H1 (cell line): ENCODE data around the gene TBX6. TPM values are rescaled to one million over a fixed set of nuclear protein-coding genes. Genes with fewer than 3 reads are reported as not detected.

Experiments used
- CTCF ChIA-PET: fragments of 300-600 bp; sonication (Branson Sonifier 250); formaldehyde crosslinking; loops from one replicate; lab custom pipeline; 2021; ENCODE audit not compliant: partially characterized antibody; lab: Charles Lee
- POLR2A ChIA-PET: fragments of 300-600 bp; sonication (Branson Sonifier 250); formaldehyde crosslinking; loops from one replicate; lab custom pipeline; 2021; ENCODE audit warnings: inconsistent platforms; ENCODE audit not compliant: partially characterized antibody; lab: Charles Lee
- DNase-seq, 2 experiments: peaks; one replicate each; pipeline versions ENCODE4 v3.0.0 to v3.0.0-alpha.2; 2010 to 2022; ENCODE audit warnings: low spot score in 2 of 2, low read depth in 1 of 2, mixed read lengths in 1 of 2
- FAIRE-seq: peaks from 2 replicates; lab custom pipeline; 2011; peaks lifted over from hg19 to GRCh38; lab: Jason Lieb, UNC
- H2AFZ ChIP-seq: 2 replicates; pipeline ENCODE4 v1.8.1; 2012; ENCODE audit warnings: low read length, inconsistent platforms
- H2AK5ac ChIP-seq: 2 replicates; pipeline ENCODE4 v1.6.1; 2013; ENCODE audit warnings: low read depth, low read length
- H2BK120ac ChIP-seq: replicated peaks from 2 replicates; pipeline ENCODE3; 2013; ENCODE audit warnings: low read depth, low read length, inconsistent platforms
- H2BK12ac ChIP-seq: 2 replicates; pipeline ENCODE4 v1.6.1; 2013; ENCODE audit warnings: low read depth, low read length
- H2BK15ac ChIP-seq: 2 replicates; pipeline ENCODE4 v1.6.1; 2013; ENCODE audit warnings: low read length
- H2BK20ac ChIP-seq: 2 replicates; pipeline ENCODE4 v1.6.1; 2013; ENCODE audit warnings: low read length
- H2BK5ac ChIP-seq: 2 replicates; pipeline ENCODE4 v1.6.1; 2013; ENCODE audit warnings: low read depth, low read length
- H3K14ac ChIP-seq: 2 replicates; pipeline ENCODE4 v1.6.1; 2013; ENCODE audit warnings: inconsistent platforms; ENCODE audit not compliant: insufficient read length
- H3K18ac ChIP-seq: 2 replicates; pipeline ENCODE4 v1.6.1; 2013; ENCODE audit warnings: low read length; ENCODE audit errors: extremely low read depth
- H3K23ac ChIP-seq: 2 replicates; pipeline ENCODE4 v1.6.1; 2013; ENCODE audit warnings: inconsistent platforms; ENCODE audit not compliant: insufficient read length
- H3K23me2 ChIP-seq: 2 replicates; pipeline ENCODE4 v1.6.1; 2013; ENCODE audit warnings: low read depth, low read length
- H3K27ac ChIP-seq: 2 replicates; pipeline ENCODE4 v1.6.1; 2011; ENCODE audit warnings: low read depth, low read length, inconsistent platforms
- H3K27me3 ChIP-seq, 4 experiments: replicated peaks in 1 of 4; 1 replicate in 1 of 4; 2 replicates in 3 of 4; pipeline versions ENCODE4 v1.6.1 to v1.8.1; 2011 to 2013; ENCODE audit warnings: low read length in 3 of 4, mild to moderate bottlenecking in 3 of 4, inconsistent platforms in 2 of 4, mixed read lengths in 2 of 4, moderate library complexity in 1 of 4; ENCODE audit not compliant: control insufficient read depth in 3 of 4, insufficient read depth in 3 of 4; ENCODE audit errors: extremely low read depth in 1 of 4
- H3K36me3 ChIP-seq, 4 experiments: 2 replicates each; pipeline versions ENCODE4 v1.6.1 to v1.8.1; 2011 to 2013; ENCODE audit warnings: mild to moderate bottlenecking in 4 of 4, low read length in 3 of 4, moderate library complexity in 2 of 4, control low read depth in 1 of 4, inconsistent platforms in 1 of 4; ENCODE audit not compliant: insufficient read depth in 4 of 4, control insufficient read depth in 2 of 4
- H3K4ac ChIP-seq: replicated peaks from 2 replicates; pipeline ENCODE3; 2013; ENCODE audit warnings: low read length, low read depth, mixed read lengths, inconsistent platforms; ENCODE audit not compliant: insufficient read length
- H3K4me1 ChIP-seq, 4 experiments: replicated peaks in 1 of 4; 1 replicate in 1 of 4; 2 replicates in 3 of 4; pipeline versions ENCODE4 v1.6.1 to v1.8.1; 2011 to 2013; ENCODE audit warnings: low read length in 3 of 4, inconsistent platforms in 2 of 4, mixed read lengths in 1 of 4; ENCODE audit not compliant: insufficient read depth in 4 of 4, control insufficient read depth in 3 of 4
- H3K4me2 ChIP-seq, 2 experiments: 2 replicates each; pipeline versions ENCODE4 v1.6.1 to v1.8.1; 2011 to 2013; ENCODE audit warnings: low read depth in 2 of 2, low read length in 2 of 2, control low read depth in 1 of 2, inconsistent platforms in 1 of 2, mild to moderate bottlenecking in 1 of 2; ENCODE audit not compliant: insufficient read depth in 1 of 2
- H3K4me3 ChIP-seq, 4 experiments: fragments of 200-600, 300-600 bp in 1 of 4; sonication (generic), shearing (Covaris generic), sonication (Bioruptor Twin) in 1 of 4; 2 replicates each; pipeline versions ENCODE4 v1.5.1 to v1.8.1; 2011 to 2016; ENCODE audit warnings: low read length in 4 of 4, low read depth in 3 of 4, control low read depth in 2 of 4, inconsistent platforms in 2 of 4, mild to moderate bottlenecking in 2 of 4, mixed read lengths in 1 of 4, moderate library complexity in 1 of 4; ENCODE audit not compliant: insufficient read depth in 2 of 4; ENCODE audit errors: extremely low read depth in 1 of 4
- H3K56ac ChIP-seq: replicated peaks from 2 replicates; pipeline ENCODE3; 2013; ENCODE audit warnings: low read depth, mild to moderate bottlenecking, mixed read lengths, low read length, inconsistent platforms; ENCODE audit not compliant: insufficient read length
- H3K79me1 ChIP-seq: 2 replicates; pipeline ENCODE4 v1.6.1; 2013; ENCODE audit warnings: low read depth, low read length, control low read depth
- H3K79me2 ChIP-seq, 2 experiments: 2 replicates each; pipeline versions ENCODE4 v1.6.1 to v1.8.1; 2012 to 2013; ENCODE audit warnings: low read length in 2 of 2, mild to moderate bottlenecking in 2 of 2, inconsistent platforms in 1 of 2; ENCODE audit not compliant: insufficient read depth in 2 of 2, control insufficient read depth in 1 of 2
- H3K9ac ChIP-seq, 4 experiments: replicated peaks in 1 of 4; 1 replicate in 1 of 4; 2 replicates in 3 of 4; pipeline versions ENCODE4 v1.6.1 to v1.8.1; 2011 to 2013; ENCODE audit warnings: low read depth in 3 of 4, low read length in 3 of 4, control low read depth in 2 of 4, mild to moderate bottlenecking in 2 of 4, moderate library complexity in 2 of 4, inconsistent platforms in 1 of 4; ENCODE audit errors: extremely low read depth in 1 of 4
- H3K9me3 ChIP-seq, 2 experiments: 2 replicates each; pipeline versions ENCODE4 v1.6.1 to v1.8.1; 2012 to 2013; ENCODE audit warnings: mild to moderate bottlenecking in 2 of 2, moderate library complexity in 2 of 2, control low read depth in 1 of 2, inconsistent platforms in 1 of 2, low read depth in 1 of 2, low read length in 1 of 2, mixed read lengths in 1 of 2; ENCODE audit not compliant: insufficient read depth in 2 of 2
- H4K20me1 ChIP-seq, 2 experiments: replicated peaks in 1 of 2; 2 replicates each; pipeline versions ENCODE3 to v1.8.1; 2011 to 2013; ENCODE audit warnings: inconsistent platforms in 2 of 2, low read length in 2 of 2, mild to moderate bottlenecking in 1 of 2; ENCODE audit not compliant: insufficient read depth in 2 of 2, control insufficient read depth in 1 of 2
- H4K5ac ChIP-seq: 2 replicates; pipeline ENCODE4 v1.6.1; 2013; ENCODE audit warnings: low read length, low read depth, mixed read lengths, inconsistent platforms; ENCODE audit not compliant: insufficient read length
- H4K8ac ChIP-seq: 2 replicates; pipeline ENCODE4 v1.8.0; 2013; ENCODE audit warnings: mild to moderate bottlenecking, moderate library complexity, low read length, inconsistent platforms; ENCODE audit not compliant: insufficient read depth; ENCODE audit errors: extremely low read depth
- H4K91ac ChIP-seq: replicated peaks from 2 replicates; pipeline ENCODE3; 2013; ENCODE audit warnings: low read length, mixed read lengths, inconsistent platforms; ENCODE audit not compliant: insufficient read length
- ASH2L ChIP-seq: fragments of 200-600, 300-600 bp; sonication (generic); IDR thresholded peaks from one replicate; pipeline ENCODE4 v1.7.1; 2017; ENCODE audit warnings: low read length
- EP300 ChIP-seq, 2 experiments: IDR thresholded peaks; 1 replicate in 1 of 2; 2 replicates in 1 of 2; pipeline ENCODE4 v1.6.1; 2011 to 2012; ENCODE audit warnings: low read depth in 2 of 2, low read length in 2 of 2, mild to moderate bottlenecking in 2 of 2, borderline replicate concordance in 1 of 2, inconsistent platforms in 1 of 2, moderate library complexity in 1 of 2
- MAX ChIP-seq: IDR thresholded peaks from 2 replicates; pipeline ENCODE4 v1.6.1; 2012; ENCODE audit warnings: inconsistent platforms
- SIN3A ChIP-seq, 2 experiments: IDR thresholded peaks in 1 of 2; conservative IDR thresholded peaks in 1 of 2; 2 replicates each; pipeline ENCODE4 v1.6.1; 2011 to 2012; ENCODE audit warnings: low read length in 2 of 2, improper control_type of control experiment in 1 of 2, low read depth in 1 of 2, mild to moderate bottlenecking in 1 of 2
- TAF1 ChIP-seq: IDR thresholded peaks from 2 replicates; pipeline ENCODE4 v1.6.1; 2011; ENCODE audit warnings: mild to moderate bottlenecking, low read depth, low read length
- TBP ChIP-seq: IDR thresholded peaks from 2 replicates; pipeline ENCODE4 v1.6.1; 2011; ENCODE audit warnings: low read depth, low read length, improper control_type of control experiment
- WGBS, 2 experiments: shearing (Covaris generic) in 1 of 2; methylation state at CpG; one replicate each; pipeline versions ENCODE4 v1.1.6 to v1.1.7; 2013 to 2015; ENCODE audit warnings: low lambda C conversion rate in 2 of 2, mixed read lengths in 2 of 2, inconsistent platforms in 1 of 2, low coverage in 1 of 2, missing lambda C conversion rate in 1 of 2; ENCODE audit not compliant: insufficient replicate concordance in 2 of 2, insufficient coverage in 1 of 2, insufficient read length in 1 of 2; ENCODE audit errors: extremely low coverage in 1 of 2, missing lambda C conversion rate in 1 of 2; 5-methylcytosine and 5-hydroxymethylcytosine counted together
- long read RNA-seq, 2 experiments: library from RNA in 1 of 2; library from capped mRNA in 1 of 2; stranded (forward); transcript quantifications; one replicate each; pipeline ENCODE4 v2.0.0, GENCODE V29; 2021; ENCODE audit warnings: inconsistent platforms in 1 of 2
- polyA minus RNA-seq, 3 experiments: library from RNA; depleted of rRNA, polyadenylated mRNA; stranded (reverse); fragments of >200 nt; gene quantifications; 1 replicate in 2 of 3; 2 replicates in 1 of 3; pipeline ENCODE4 v1.2.3, GENCODE V29; 2011
- polyA plus RNA-seq, 7 experiments: library from polyadenylated mRNA; depleted of rRNA in 3 of 7; stranded (reverse) in 5 of 7; unstranded in 2 of 7; fragments of >200 nt in 5 of 7; fragments of 200-250 nt in 2 of 7; gene quantifications; 1 replicate in 5 of 7; 2 replicates in 1 of 7; 4 replicates in 1 of 7; pipeline versions ENCODE4 v1.2.1 to v1.2.3, GENCODE V29; 2011 to 2013; ENCODE audit warnings: missing spikeins in 2 of 7, mixed read lengths in 2 of 7
- total RNA-seq: library from RNA; stranded (reverse); fragmentation: NEBNext Ultra II Directional; extraction: Animal tissue kit (Norgen Biotek cat#: 25700); gene quantifications from 2 replicates; pipeline ENCODE4 v1.2.1, GENCODE V29; 2021

The TBX6 gene
- total RNA-seq (2.3 and 2.8 TPM in 2 replicates), polyA plus RNA-seq (2011; rRNA removed) (2.2 and 3.6 TPM in 2 replicates), polyA minus RNA-seq (2011; rRNA and poly(A)+ RNA removed) (0.20 and 0.44 TPM in 2 replicates)
- polyA plus RNA-seq (2011; cell fraction: cytosol; rRNA removed): 1.5 TPM
- 4.9 TPM for polyA plus RNA-seq (2011; cell fraction: nucleus; rRNA removed)
- 2.1 to 4.8 TPM (median 3.4 TPM) in 4 replicates for polyA plus RNA-seq (2012, experiment 1 of 2)
- polyA plus RNA-seq (2012, experiment 2 of 2): 3.3 TPM
- 2.4 TPM for polyA plus RNA-seq (2013, experiment 1 of 2)
- polyA plus RNA-seq (2013, experiment 2 of 2): 2.0 TPM
- polyA minus RNA-seq (2011; cell fraction: cytosol; rRNA and poly(A)+ RNA removed): 1.6 TPM
- polyA minus RNA-seq (2011; cell fraction: nucleus; rRNA and poly(A)+ RNA removed): 1.8 TPM
- long read RNA-seq, experiment 1, partial matches to known transcripts: 1 of 1 reads
- long read RNA-seq, experiment 1, other reads (novel, unspliced or antisense): 0 of 1 reads
- long read RNA-seq, experiment 2: 0 reads

- Histone ChIP-seq H4K20me1 (peaks cover 0 to 2% of the 10 kb centered on the region in 2 experiments), H3K4me1 (peaks cover 0 to 16% (median 10%) of the 10 kb centered on the region in 4 experiments; a peak in 6 of 7 replicates), H3K27ac (peak within 1 kb of the TSS; percentile 24; the same call in 1 of the 2 replicates), H2BK15ac (0 out of 2 replicates have a peak within 1 kb of the TSS, but pooled peaks have one; percentile 2), H3K4me3 (peak within 1 kb of the TSS; percentile 55 to 84 (median 66)), H3K36me3 (no peaks in the 10 kb centered on the region), H2BK12ac (peak within 1 kb of the TSS; percentile 30; the same call in 1 of the 2 replicates), H3K18ac (peak within 1 kb of the TSS; percentile 85), H3K4ac (peak within 1 kb of the TSS; percentile 99), H3K27me3 (0 out of 7 replicates have a peak, but pooled peaks cover 0 to 3% (median 0%) of the 10 kb centered on the region in 4 experiments), H3K9me3 (no peaks in the 10 kb centered on the region), H3K79me2 (peaks cover 0 to 6% of the 10 kb centered on the region in 2 experiments; a peak in 1 of 4 replicates), H2BK120ac (peak within 1 kb of the TSS; percentile 69), H3K79me1 (peaks cover 3% of the 10 kb centered on the region; the same call in 1 of the 2 replicates), H3K23me2 (peaks cover 17% of the 10 kb centered on the region; the same call in 1 of the 2 replicates), H2AK5ac (0 out of 2 replicates have a peak within 1 kb of the TSS, but pooled peaks have one; percentile 14), H3K9ac (peak within 1 kb of the TSS; percentile 18 to 65 (median 52); a peak in 4 of 7 replicates), H4K8ac (peak within 1 kb of the TSS; percentile 81), H2BK5ac (peak within 1 kb of the TSS; percentile 87; the same call in 1 of the 2 replicates), H2BK20ac (no peak within 1 kb of the TSS), H3K23ac (no peak within 1 kb of the TSS), H4K91ac (peak within 1 kb of the TSS; percentile 95), H3K4me2 (peak within 1 kb of the TSS; percentile 71 to 92), H4K5ac (peak within 1 kb of the TSS; percentile 63), H2AFZ (peak within 1 kb of the TSS; percentile 91), H3K14ac (no peak within 1 kb of the TSS), H3K56ac (peak within 1 kb of the TSS; percentile 64)
- WGBS, 2 experiments: 2% methylated on average over 76 of the region's 76 CpGs; no CpG with 5 or more reads in 1 of the 2 experiments
- POLR2A ChIA-PET: interaction anchor here (0.6 to 14.0 kb wide), 14 partner anchors 16 to 318 kb away, joined by 3 to 353 read pairs (median 4); partner anchors contain the start of genes ALDOA, GDPD3, KIF22 and PPP4C
- CTCF ChIA-PET: interaction anchor here (0.6 to 7.7 kb wide), 30 partner anchors 11 to 687 kb away, joined by 3 to 90 read pairs (median 4); partner anchors contain the start of genes ALDOA, GDPD3, PPP4C and TLCD3B
- DNase-seq (peak; percentile 73 to 97), FAIRE-seq (no peak)
- TF ChIP-seq EP300 (IDR thresholded peaks at IDR 0.05; ENCODE audit: borderline replicate concordance in 1 of 2, low read depth in 2 of 2, low read length in 2 of 2): no peak
- no peak for TF ChIP-seq ASH2L
- TF ChIP-seq TAF1: peak; percentile 55; the same call in 1 of the 2 replicates
- no peak; a peak in 2 of 4 replicates for TF ChIP-seq SIN3A (conservative IDR thresholded peaks at IDR 0.05 in 1 of 2, IDR thresholded peaks at IDR 0.05 in 1 of 2; ENCODE audit: low read depth in 1 of 2, low read length in 2 of 2)
- peak; percentile 68 for TF ChIP-seq TBP
- no peak for TF ChIP-seq MAX
These were observed at the start of gene TBX6 for GRCh38 chr16:30091474-30092372. Gene TBX6 (minus strand): TSS chr16:30091924. CDS start chr16:30091193, 731 bp downstream.
